ENCODE data around the gene DEFB128.
A peak's percentile ranks its signal among the peaks of the same experiment; 100 is the strongest.
"Not testable (repeated sequence)": the region's sequence is repeated elsewhere in the genome, so short reads cannot be mapped to it uniquely, and the experiment has no call there.

The DEFB128 gene

GRCh38 chr20:189611-190010, at the start of gene DEFB128:
TSS of gene DEFB128 (minus strand) at chr20:189711. CDS start at chr20:189623, 88 bp downstream.
- no peak for DNase-seq (ENCODE audit: low read depth in 2 of 3, low spot score in 1 of 3)

- no peak for DNase-seq (ENCODE audit: low read depth in 2 of 3, low spot score in 1 of 3)
Observed at GRCh38 chr20:237929-238328, 48.4 kb upstream of the DEFB128 start.

GRCh38 chr20:237489-237888, 48.0 kb upstream of the DEFB128 start:
- peak; percentile 8 to 17 (median 16) for DNase-seq (ENCODE audit: low read depth in 2 of 3, low spot score in 1 of 3)

GRCh38 chr20:235891-236290, 46.4 kb upstream of the DEFB128 start:
- no peak for DNase-seq (ENCODE audit: low read depth in 2 of 3, low spot score in 1 of 3)

- no peak for DNase-seq (ENCODE audit: low read depth in 2 of 3, low spot score in 1 of 3)
Observed at GRCh38 chr20:227439-228105, 38.1 kb upstream of the DEFB128 start.

GRCh38 chr20:226958-227357, 37.4 kb upstream of the DEFB128 start, which contains the start of gene DEFB129:
TSS of gene DEFB129 (plus strand) at chr20:227258. CDS start at chr20:227289, 31 bp downstream.
- DNase-seq (ENCODE audit: low read depth in 2 of 3, low spot score in 1 of 3), result no peak

GRCh38 chr20:225879-226278, 36.4 kb upstream of the DEFB128 start:
- not testable (repeated sequence) for DNase-seq (ENCODE audit: low read depth in 2 of 3, low spot score in 1 of 3)

- DNase-seq (ENCODE audit: low read depth in 2 of 3, low spot score in 1 of 3), result no peak
Observed at GRCh38 chr20:221258-221830, 31.8 kb upstream of the DEFB128 start.

- DNase-seq (ENCODE audit: low read depth in 2 of 3, low spot score in 1 of 3), result no peak
Observed at GRCh38 chr20:219290-220115, 30.0 kb upstream of the DEFB128 start.

- DNase-seq (ENCODE audit: low read depth in 2 of 3, low spot score in 1 of 3), result no peak
Observed at GRCh38 chr20:217266-217665, 27.8 kb upstream of the DEFB128 start.

GRCh38 chr20:215796-216195, 26.3 kb upstream of the DEFB128 start:
- DNase-seq (ENCODE audit: low read depth in 2 of 3, low spot score in 1 of 3), result no peak

GRCh38 chr20:214383-214782, 24.9 kb upstream of the DEFB128 start:
- DNase-seq (ENCODE audit: low read depth in 2 of 3, low spot score in 1 of 3), result no peak

GRCh38 chr20:210809-211502, 21.4 kb upstream of the DEFB128 start:
- DNase-seq (ENCODE audit: low read depth in 2 of 3, low spot score in 1 of 3), result no peak

GRCh38 chr20:208942-209566, 19.5 kb upstream of the DEFB128 start:
- peak in 2 of 3 donors; percentile 1 to 9 for DNase-seq (ENCODE audit: low read depth in 2 of 3, low spot score in 1 of 3)

GRCh38 chr20:203630-204029, 14.1 kb upstream of the DEFB128 start:
- DNase-seq (ENCODE audit: low read depth in 2 of 3, low spot score in 1 of 3), result not testable (repeated sequence)

GRCh38 chr20:199996-200395, 10.5 kb upstream of the DEFB128 start:
- DNase-seq (ENCODE audit: low read depth in 2 of 3, low spot score in 1 of 3), result no peak

GRCh38 chr20:198225-198624, 8.7 kb upstream of the DEFB128 start:
- no peak for DNase-seq (ENCODE audit: low read depth in 2 of 3, low spot score in 1 of 3)

GRCh38 chr20:187733-188132, 1.8 kb downstream of the DEFB128 start:
- no peak for DNase-seq (ENCODE audit: low read depth in 2 of 3, low spot score in 1 of 3)

- no peak for DNase-seq (ENCODE audit: low read depth in 2 of 3, low spot score in 1 of 3)
Observed at GRCh38 chr20:184288-184687, 5.2 kb downstream of the DEFB128 start.

- DNase-seq (ENCODE audit: low read depth in 2 of 3, low spot score in 1 of 3), result no peak
Observed at GRCh38 chr20:168876-169275, 20.6 kb downstream of the DEFB128 start.

- DNase-seq (ENCODE audit: low read depth in 2 of 3, low spot score in 1 of 3), result no peak
Observed at GRCh38 chr20:164618-165017, 24.9 kb downstream of the DEFB128 start.

Measured in stimulated activated CD4-positive, alpha-beta T cell treated with anti-CD3 and anti-CD28 coated beads, Interleukin-12 subunit alpha, Interleukin-12 subunit beta, amount 100 ng/mL, for 48 hours (primary cell).